OCI-LY7 (cell line): Measurements from ENCODE around the gene DIRAS1. TPM values are rescaled to one million over a fixed set of nuclear protein-coding genes. Genes with fewer than 3 reads are reported as not detected.
A peak's percentile ranks its signal among the peaks of the same experiment; 100 is the strongest.

Experiments used
- BruUV-seq: library from RNA; stranded (reverse); fragments of 400-500 nt; replicated peaks from 2 replicates; lab custom pipeline; 2021; lab: Mats Ljungman, UMichigan
- CTCF ChIA-PET: fragments of 300-600 bp; sonication (Branson Sonifier 250); formaldehyde crosslinking; loops from one replicate; lab custom pipeline; 2022; ENCODE audit warnings: antibody characterized with exemption; ENCODE audit not compliant: unreplicated experiment; lab: Charles Lee
- POLR2A ChIA-PET: fragments of 300-600 bp; sonication (Branson Sonifier 250); formaldehyde crosslinking; loops from one replicate; lab custom pipeline; 2022; ENCODE audit warnings: antibody characterized with exemption; lab: Charles Lee
- DNase-seq: peaks from one replicate; pipeline ENCODE4 v3.0.0-alpha.2; 2015; ENCODE audit warnings: low spot score
- H2AFZ ChIP-seq: fragments of 200-600 bp; sonication (generic), shearing (Covaris generic); 2 replicates; pipeline ENCODE4 v1.6.1; 2014; ENCODE audit warnings: mild to moderate bottlenecking, antibody characterized with exemption, low read length, moderate library complexity
- H3K27ac ChIP-seq: fragments of 200-600 bp; sonication (generic); 2 replicates; pipeline ENCODE4 v1.5.1; 2014; ENCODE audit warnings: mixed run types, low read depth, mild to moderate bottlenecking, moderate library complexity, low read length, inconsistent platforms; ENCODE audit not compliant: poor library complexity, severe bottlenecking
- H3K36me3 ChIP-seq: fragments of 200-600 bp; sonication (generic); 2 replicates; pipeline ENCODE4 v1.6.1; 2014; ENCODE audit warnings: mild to moderate bottlenecking, antibody characterized with exemption, low read length, moderate library complexity, mixed read lengths; ENCODE audit not compliant: insufficient read depth
- H3K4me1 ChIP-seq: fragments of 200-600 bp; sonication (generic); 2 replicates; pipeline ENCODE4 v1.5.1; 2014; ENCODE audit warnings: mild to moderate bottlenecking, low read length; ENCODE audit not compliant: insufficient read depth, poor library complexity, severe bottlenecking
- H3K4me2 ChIP-seq: fragments of 200-600 bp; sonication (generic); 2 replicates; pipeline ENCODE4 v1.6.1; 2014; ENCODE audit warnings: mild to moderate bottlenecking, low read length
- H3K4me3 ChIP-seq: fragments of 200-600 bp; sonication (generic); 2 replicates; pipeline ENCODE4 v1.5.1; 2014; ENCODE audit warnings: mild to moderate bottlenecking, low read depth, low read length; ENCODE audit not compliant: poor library complexity, severe bottlenecking
- H3K79me2 ChIP-seq: fragments of 200-600 bp; sonication (generic); 2 replicates; pipeline ENCODE4 v1.6.1; 2016; ENCODE audit warnings: low read depth, mild to moderate bottlenecking, low read length, moderate library complexity, mixed read lengths; ENCODE audit not compliant: insufficient read depth
- H3K9me2 ChIP-seq: fragments of 200-600 bp; sonication (generic); 2 replicates; pipeline ENCODE4 v1.6.1; 2016; ENCODE audit warnings: mild to moderate bottlenecking, low read length, mixed read lengths; ENCODE audit not compliant: insufficient read depth
- H3K9me3 ChIP-seq: fragments of 200-600 bp; sonication (generic); 2 replicates; pipeline ENCODE4 v1.6.1; 2014; ENCODE audit warnings: mild to moderate bottlenecking, mixed run types, low read length, mixed read lengths
- H4K20me1 ChIP-seq: fragments of 200-600 bp; sonication (generic); 2 replicates; pipeline ENCODE4 v1.6.1; 2014; ENCODE audit warnings: mild to moderate bottlenecking, antibody characterized with exemption, low read length, moderate library complexity, mixed read lengths; ENCODE audit not compliant: insufficient read depth
- CTCF ChIP-seq: fragments of 200-600 bp; sonication (generic); conservative IDR thresholded peaks from 2 replicates; pipeline ENCODE4 v1.5.1; 2014; ENCODE audit warnings: mild to moderate bottlenecking, antibody characterized with exemption, low read length, moderate library complexity, mixed read lengths
- EZH2phosphoT487 ChIP-seq: fragments of 200-600 bp; sonication (generic); IDR thresholded peaks from 2 replicates; pipeline ENCODE4 v1.6.1; 2018; ENCODE audit warnings: low read depth, borderline replicate concordance, mild to moderate bottlenecking, mixed run types, antibody characterized with exemption, low read length, moderate library complexity, mixed read lengths
- intact Hi-C: fragments of 100-400 bp; cut with micrococcal nuclease; formaldehyde crosslinking; loops from one replicate; pipeline ENCODE4 v1.10.0; 2022; ENCODE audit not compliant: unreplicated experiment
- total RNA-seq, 2 experiments: library from RNA; depleted of rRNA in 1 of 2; stranded (reverse); fragments of >200 nt in 1 of 2; shearing (Covaris generic) in 1 of 2; gene quantifications; 2 replicates each; pipeline ENCODE4 v1.2.3, GENCODE V29; 2014 to 2022

Gene DIRAS1
- total RNA-seq, 2 experiments from 2014 or later = not detected

- Histone ChIP-seq H3K79me2 (no peaks in the 10 kb centered on the region), H3K36me3 (no peaks in the 10 kb centered on the region), H4K20me1 (no peaks in the 10 kb centered on the region), H3K4me1 (peaks cover 26% of the 10 kb centered on the region), H2AFZ (no peak overlapping the region), H3K4me2 (no peak overlapping the region), H3K27ac (no peak overlapping the region), H3K4me3 (no peak overlapping the region), H3K9me2 (no peaks in the 10 kb centered on the region), H3K9me3 (0 out of 2 replicates have a peak, but pooled peaks cover 7% of the 10 kb centered on the region)
- no peak for DNase-seq
- ChIA-PET POLR2A (no interaction called here), CTCF (interaction anchor here (0.6 kb wide), 1 partner anchor 171 kb away, joined by 10 read pairs; no protein-coding TSS in a partner anchor)
- BruUV-seq = no TSS peak
- intact Hi-C loops = no loop called here
- TF ChIP-seq EZH2phosphoT487 = no peak
- no peak for TF ChIP-seq CTCF
These were observed 9.3 kb downstream of the DIRAS1 start for GRCh38 chr19:2711875-2712205.

- H3K36me3 ChIP-seq = no peaks in the 10 kb centered on the region
- no TSS peak for BruUV-seq
- H3K9me3 ChIP-seq = 0 out of 2 replicates have a peak, but pooled peaks cover 7% of the 10 kb centered on the region
- H3K4me1 ChIP-seq = peaks cover 26% of the 10 kb centered on the region
- no peaks in the 10 kb centered on the region for H3K9me2 ChIP-seq
- peak overlapping the region; percentile 34 for H3K4me3 ChIP-seq
- DNase-seq = peak; percentile 48
- ChIA-PET CTCF (interaction anchor here (0.7 kb wide), 1 partner anchor 16 kb away, joined by 4 read pairs; no protein-coding TSS in a partner anchor), POLR2A (interaction anchor here (0.6 kb wide), 2 partner anchors 254 to 355 kb away, joined by 3 read pairs; partner anchors contain the start of gene LMNB2)
- H4K20me1 ChIP-seq = no peaks in the 10 kb centered on the region
- peak overlapping the region; percentile 52; the same call in 1 of the 2 replicates for H2AFZ ChIP-seq
- intact Hi-C loops = no loop called here
- H3K79me2 ChIP-seq = no peaks in the 10 kb centered on the region
- TF ChIP-seq EZH2phosphoT487 = no peak
- TF ChIP-seq CTCF = no peak
- H3K4me2 ChIP-seq = peak overlapping the region; percentile 62
- peak overlapping the region; percentile 61 for H3K27ac ChIP-seq
These were observed 9.8 kb downstream of the DIRAS1 start for GRCh38 chr19:2711172-2711874.

- Histone ChIP-seq H3K4me2 (no peak overlapping the region), H3K36me3 (no peaks in the 10 kb centered on the region), H3K4me1 (peaks cover 32% of the 10 kb centered on the region), H3K9me2 (no peaks in the 10 kb centered on the region), H3K27ac (no peak overlapping the region), H4K20me1 (peaks cover 4% of the 10 kb centered on the region; the same call in 1 of the 2 replicates), H3K9me3 (no peaks in the 10 kb centered on the region), H3K4me3 (no peak overlapping the region), H2AFZ (no peak overlapping the region), H3K79me2 (no peaks in the 10 kb centered on the region)
- ChIA-PET POLR2A (no interaction called here), CTCF (no interaction called here)
- no peak for DNase-seq
- intact Hi-C loops = no loop called here
- BruUV-seq = no TSS peak
- no peak for TF ChIP-seq CTCF
- TF ChIP-seq EZH2phosphoT487 = no peak
These were observed 14.9 kb downstream of the DIRAS1 start for GRCh38 chr19:2706251-2706650.
